Measurements from ENCODE around the gene SFN. TPM values are rescaled to one million over a fixed set of nuclear protein-coding genes. Genes with fewer than 3 reads are reported as not detected.
"Not testable (repeated sequence)": the region's sequence is repeated elsewhere in the genome, so short reads cannot be mapped to it uniquely, and the experiment has no call there.

SFN gene
- total RNA-seq, 4 donors from 2014 or later, result 755 to 1,044 (median 948) TPM

DNA sequence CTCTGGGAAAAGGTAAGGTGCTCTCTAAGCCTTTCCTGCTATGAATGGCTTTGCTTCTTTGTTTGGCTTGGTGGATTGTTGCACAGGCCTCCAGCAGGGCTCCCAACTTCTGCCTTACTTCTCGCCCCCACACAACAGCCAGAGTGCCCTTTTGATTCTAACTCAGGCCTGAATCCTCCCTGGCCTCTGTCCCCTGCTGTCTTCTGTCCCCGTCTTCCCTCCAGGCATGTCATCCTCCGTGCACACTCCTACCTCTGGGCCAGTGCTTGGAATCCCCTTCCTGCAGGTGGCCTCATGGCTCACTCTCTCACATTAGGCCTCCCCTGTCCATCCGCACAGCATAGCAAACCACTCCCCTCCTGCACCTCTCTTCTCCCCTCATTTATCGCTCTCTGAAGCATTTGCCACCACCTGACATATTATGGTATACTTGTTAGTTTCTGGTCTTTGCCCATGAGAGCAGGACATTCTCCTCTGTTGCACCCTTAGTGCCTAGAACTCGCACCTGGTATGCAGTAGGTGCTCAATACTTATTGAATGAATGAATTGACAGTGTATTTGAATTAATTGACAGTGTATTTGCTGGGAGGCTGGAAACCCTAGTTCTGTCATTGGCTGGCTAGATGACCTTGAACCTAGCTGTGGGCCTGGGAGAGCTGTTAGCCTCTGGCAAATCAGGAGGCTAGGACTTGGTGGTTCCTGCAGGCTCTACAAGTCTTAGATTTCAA lies 33.6 kb upstream of the SFN start:
- WGBS, 2 donors, result 87 to 93% methylated on average over 6 of the region's 6 CpGs
- no peak for DNase-seq (ENCODE audit: low spot score in 2 of 2)
- intact Hi-C loops (cut with DNase I; ENCODE audit: low total_unique reads), result no loop called here
- TF ChIP-seq POLR2A (IDR thresholded peaks at IDR 0.05), result no peak
- TF ChIP-seq, protein P1, sequence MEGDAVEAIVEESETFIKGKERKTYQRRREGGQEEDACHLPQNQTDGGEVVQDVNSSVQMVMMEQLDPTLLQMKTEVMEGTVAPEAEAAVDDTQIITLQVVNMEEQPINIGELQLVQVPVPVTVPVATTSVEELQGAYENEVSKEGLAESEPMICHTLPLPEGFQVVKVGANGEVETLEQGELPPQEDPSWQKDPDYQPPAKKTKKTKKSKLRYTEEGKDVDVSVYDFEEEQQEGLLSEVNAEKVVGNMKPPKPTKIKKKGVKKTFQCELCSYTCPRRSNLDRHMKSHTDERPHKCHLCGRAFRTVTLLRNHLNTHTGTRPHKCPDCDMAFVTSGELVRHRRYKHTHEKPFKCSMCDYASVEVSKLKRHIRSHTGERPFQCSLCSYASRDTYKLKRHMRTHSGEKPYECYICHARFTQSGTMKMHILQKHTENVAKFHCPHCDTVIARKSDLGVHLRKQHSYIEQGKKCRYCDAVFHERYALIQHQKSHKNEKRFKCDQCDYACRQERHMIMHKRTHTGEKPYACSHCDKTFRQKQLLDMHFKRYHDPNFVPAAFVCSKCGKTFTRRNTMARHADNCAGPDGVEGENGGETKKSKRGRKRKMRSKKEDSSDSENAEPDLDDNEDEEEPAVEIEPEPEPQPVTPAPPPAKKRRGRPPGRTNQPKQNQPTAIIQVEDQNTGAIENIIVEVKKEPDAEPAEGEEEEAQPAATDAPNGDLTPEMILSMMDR (IDR thresholded peaks at IDR 0.05), result no peak
- H3K4me3 ChIP-seq (ENCODE audit: low read depth, poor library complexity, severe bottlenecking), result no peak overlapping the region

DNA sequence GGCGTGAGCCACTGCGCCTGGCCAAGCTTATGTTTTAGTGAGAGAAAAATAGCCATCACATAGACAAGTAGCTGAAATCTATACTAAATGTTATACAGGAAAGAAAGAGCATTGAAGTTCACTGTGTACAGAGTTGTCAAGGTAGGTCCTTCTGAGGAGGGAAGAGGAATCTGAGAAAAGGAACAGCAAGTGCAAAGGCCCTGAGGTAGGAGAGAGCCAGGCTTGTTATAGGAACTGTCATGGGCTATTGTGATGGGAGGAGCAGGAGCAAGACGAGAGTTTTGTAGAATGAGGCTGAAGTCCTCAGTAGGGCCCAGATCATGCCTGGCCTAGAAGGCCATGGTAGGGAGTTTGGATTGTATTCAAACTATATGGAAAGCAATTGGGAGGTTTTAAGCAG lies 31.9 kb upstream of the SFN start:
- intact Hi-C loops (cut with DNase I; ENCODE audit: low total_unique reads), result no loop called here
- no peak overlapping the region for H3K4me3 ChIP-seq (ENCODE audit: low read depth, poor library complexity, severe bottlenecking)
- TF ChIP-seq, protein P1 (IDR thresholded peaks at IDR 0.05), result no peak
- no peak for TF ChIP-seq POLR2A (IDR thresholded peaks at IDR 0.05)
- WGBS, 2 donors, result 94% methylated on average over 3 of the region's 3 CpGs
- DNase-seq (ENCODE audit: low spot score in 2 of 2), result no peak

DNA sequence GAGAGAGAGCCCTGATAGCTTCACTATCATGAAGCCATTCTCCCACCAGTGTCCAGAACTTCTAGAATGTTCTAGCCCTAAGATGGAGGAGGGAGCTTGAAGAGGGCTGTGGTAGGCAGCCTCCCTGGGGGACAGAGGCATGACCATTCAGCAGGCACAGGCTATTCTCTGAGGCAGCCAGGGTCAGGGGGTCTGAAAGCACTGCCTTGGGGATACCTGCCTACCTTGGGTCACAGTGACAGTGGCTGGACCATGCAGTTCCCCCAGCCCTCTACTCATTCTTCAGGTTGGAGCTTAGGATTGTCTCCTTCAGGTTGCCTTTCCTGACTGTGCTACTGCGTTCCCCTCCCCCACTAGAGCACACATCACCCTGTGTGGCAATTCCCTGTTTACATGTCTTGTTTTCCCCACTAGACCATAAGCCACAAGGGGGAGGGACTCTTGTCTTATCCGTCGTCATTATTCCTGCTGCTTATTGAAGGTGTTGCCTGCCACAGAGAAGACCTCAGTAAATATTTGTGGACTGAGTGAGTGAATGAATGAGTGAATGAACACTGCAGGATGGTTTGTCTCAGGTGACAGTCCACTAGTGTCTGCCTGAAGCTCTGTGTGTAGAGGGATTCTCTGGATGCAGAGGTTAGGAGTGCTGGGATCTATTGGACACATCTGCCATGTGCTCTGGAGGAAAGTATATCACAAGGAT lies 31.3 kb upstream of the SFN start:
- no peak for DNase-seq (ENCODE audit: low spot score in 2 of 2)
- intact Hi-C loops (cut with DNase I; ENCODE audit: low total_unique reads), result no loop called here
- H3K4me3 ChIP-seq (ENCODE audit: low read depth, poor library complexity, severe bottlenecking), result no peak overlapping the region
- WGBS, 2 donors, result 61 to 71% methylated on average over 3 of the region's 3 CpGs
- TF ChIP-seq POLR2A (IDR thresholded peaks at IDR 0.05), result no peak
- TF ChIP-seq, protein P1 (IDR thresholded peaks at IDR 0.05), result no peak

DNA sequence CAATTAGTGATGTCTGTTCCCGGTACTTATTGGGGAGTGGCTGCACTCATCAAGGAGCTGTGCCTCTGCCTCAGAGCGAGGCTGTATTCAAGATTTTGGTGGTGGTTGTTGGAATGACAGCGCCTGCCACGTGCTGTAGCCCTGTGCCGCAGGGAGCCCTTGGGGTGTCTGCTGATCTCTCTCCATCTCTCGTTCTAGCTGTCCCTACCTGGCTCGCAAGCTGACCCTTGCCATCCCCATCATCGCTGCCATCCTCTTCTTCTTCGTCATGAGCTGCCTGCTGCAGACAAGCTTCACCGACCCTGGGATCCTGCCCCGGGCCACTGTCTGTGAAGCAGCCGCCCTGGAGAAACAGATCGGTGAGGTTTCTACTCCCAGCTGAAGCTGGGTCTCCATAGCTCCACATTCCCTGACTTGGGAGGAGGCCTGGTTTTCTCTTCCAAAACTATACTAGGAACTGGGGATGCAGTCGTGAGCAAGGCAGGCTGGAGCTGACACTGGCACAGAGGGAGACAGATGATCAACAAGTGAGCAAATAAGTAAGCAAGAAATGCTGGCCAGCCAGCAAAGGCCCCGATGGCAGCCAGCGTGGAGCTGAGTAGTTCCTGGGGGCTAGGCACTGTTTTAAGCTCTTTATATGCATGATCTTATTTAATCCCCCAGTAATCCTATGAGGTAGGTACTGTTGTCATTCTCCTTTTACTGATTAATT lies 30.5 kb upstream of the SFN start:
- no peak for DNase-seq (ENCODE audit: low spot score in 2 of 2)
- WGBS, 2 donors, result 83 to 87% methylated on average over 16 of the region's 16 CpGs
- TF ChIP-seq, protein P1 (IDR thresholded peaks at IDR 0.05), result no peak
- TF ChIP-seq POLR2A (IDR thresholded peaks at IDR 0.05), result no peak
- H3K4me3 ChIP-seq (ENCODE audit: low read depth, poor library complexity, severe bottlenecking), result no peak overlapping the region
- intact Hi-C loops (cut with DNase I; ENCODE audit: low total_unique reads), result no loop called here

DNA sequence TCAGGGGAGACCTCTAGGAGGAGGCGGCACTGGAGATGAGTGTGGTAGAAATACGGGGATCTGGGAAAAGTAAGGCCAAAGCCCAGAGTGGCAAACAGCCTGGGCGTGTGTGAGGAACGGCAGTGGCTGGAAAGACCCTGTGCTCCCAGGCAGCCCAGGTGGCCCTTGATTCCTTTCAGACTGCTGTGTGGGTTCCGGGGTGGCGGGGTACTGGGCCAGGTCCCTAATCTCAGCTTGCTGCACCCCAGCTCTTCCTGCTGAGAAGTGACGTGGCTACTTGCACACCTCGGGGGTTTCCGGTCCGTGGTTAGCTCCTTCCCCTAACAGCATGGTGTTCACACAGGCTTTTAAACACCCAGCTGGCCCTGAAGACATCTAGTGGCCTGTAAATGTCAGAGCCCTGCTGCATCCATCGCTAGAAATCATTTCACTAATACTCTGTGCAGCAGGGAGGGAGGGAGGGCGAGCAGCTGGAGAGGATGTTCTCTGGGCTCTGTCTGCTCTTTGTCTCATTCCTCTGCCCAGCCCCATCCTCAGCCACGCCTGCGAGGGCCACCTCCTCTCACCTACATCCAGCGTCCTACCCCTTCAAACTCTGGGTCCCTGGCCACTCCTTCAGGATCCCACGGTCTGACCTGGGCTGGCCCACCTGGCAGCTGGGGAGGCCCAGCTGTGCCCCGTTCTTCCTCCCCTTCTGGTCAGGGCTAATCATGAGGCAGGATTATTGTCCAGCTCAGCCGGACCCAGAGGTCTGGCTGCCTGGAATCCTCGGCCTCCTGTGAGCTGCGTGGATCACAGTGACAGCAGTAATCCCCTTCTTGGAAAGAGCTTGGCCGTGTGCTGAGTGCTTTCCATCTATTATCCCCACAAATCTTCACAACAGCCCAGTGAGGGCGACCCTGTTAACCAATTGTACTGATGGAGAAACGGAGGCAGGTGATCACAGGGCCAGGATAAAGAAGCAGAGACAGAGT lies 29.2 kb upstream of the SFN start:
- intact Hi-C loops (cut with DNase I; ENCODE audit: low total_unique reads), result no loop called here
- TF ChIP-seq, protein P1 (IDR thresholded peaks at IDR 0.05), result no peak
- TF ChIP-seq POLR2A (IDR thresholded peaks at IDR 0.05), result no peak
- DNase-seq (ENCODE audit: low spot score in 2 of 2), result no peak
- WGBS, 2 donors, result 81 to 85% methylated on average over 23 of the region's 23 CpGs
- H3K4me3 ChIP-seq (ENCODE audit: low read depth, poor library complexity, severe bottlenecking), result no peak overlapping the region

DNA sequence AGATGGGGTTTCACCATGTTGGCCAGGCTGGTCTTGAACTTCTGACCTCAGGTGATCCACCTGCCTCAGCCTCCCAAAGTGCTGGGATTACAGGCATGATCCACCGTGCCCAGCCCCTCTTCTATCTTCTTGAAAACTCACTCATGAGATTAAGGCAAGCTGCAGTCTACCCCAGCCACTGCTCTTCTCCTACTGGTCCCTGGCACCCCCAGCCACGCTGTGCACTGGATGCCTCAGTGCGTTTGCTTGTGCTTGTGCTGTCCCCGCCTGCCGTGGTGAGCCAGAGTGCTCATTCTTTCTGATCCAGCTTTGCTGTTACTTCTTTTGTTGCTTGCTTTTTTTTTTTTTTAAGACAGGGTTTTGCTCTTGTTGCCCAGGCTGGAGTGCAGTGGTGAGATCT lies 25.3 kb upstream of the SFN start:
- intact Hi-C loops (cut with DNase I; ENCODE audit: low total_unique reads); H3K4me3 ChIP-seq (ENCODE audit: low read depth, poor library complexity, severe bottlenecking); DNase-seq (ENCODE audit: low spot score in 2 of 2): not testable (repeated sequence)
- 91 to 93% methylated on average over 5 of the region's 5 CpGs for WGBS, 2 donors

Measured in lower leg skin (tissue), 4 donors.